ENCODE results near the gene DPP6. TPM values are rescaled to one million over a fixed set of nuclear protein-coding genes. Genes with fewer than 3 reads are reported as not detected.

The DPP6 gene
- total and polyA plus RNA-seq, 2 of the 8 experiments (the other 6 are each of a cell fraction or from before 2014, with no cell fraction given), result 4.7 to 6.8 TPM

GRCh38 chr7:154902600-154903082, 850.4 kb downstream of the DPP6 start:
- Histone ChIP-seq H4K5ac (ENCODE audit: insufficient read length, low read depth, low read length) (no peak overlapping the region), H3K14ac (ENCODE audit: insufficient read length) (no peak overlapping the region), H3K27ac (ENCODE audit: low read depth, low read length) (no peak overlapping the region), H3K27me3 (replicated peaks in 1 of 4; ENCODE audit: control insufficient read depth in 3 of 4, extremely low read depth in 1 of 4, insufficient read depth in 3 of 4, low read length in 3 of 4) (no peaks in the 10 kb centered on the region), H2BK15ac (ENCODE audit: low read length) (no peak overlapping the region), H2BK120ac (replicated peaks; ENCODE audit: low read depth, low read length) (no peak overlapping the region), H3K4me3 (ENCODE audit: extremely low read depth in 1 of 4, insufficient read depth in 2 of 4, low read depth in 3 of 4, low read length in 4 of 4) (no peak overlapping the region), H3K23me2 (ENCODE audit: low read depth, low read length) (no peaks in the 10 kb centered on the region), H3K79me2 (ENCODE audit: control insufficient read depth in 1 of 2, insufficient read depth in 2 of 2, low read length in 2 of 2) (no peaks in the 10 kb centered on the region), H2AFZ (ENCODE audit: low read length) (no peak overlapping the region), H3K9ac (replicated peaks in 1 of 4; ENCODE audit: extremely low read depth in 1 of 4, low read depth in 3 of 4, low read length in 3 of 4) (no peak overlapping the region), H3K4ac (replicated peaks; ENCODE audit: insufficient read length, low read depth, low read length) (no peak overlapping the region), H4K20me1 (replicated peaks in 1 of 2; ENCODE audit: control insufficient read depth in 1 of 2, insufficient read depth in 2 of 2, low read length in 2 of 2) (no peaks in the 10 kb centered on the region), H2BK5ac (ENCODE audit: low read depth, low read length) (no peak overlapping the region), H3K79me1 (ENCODE audit: low read depth, low read length) (no peaks in the 10 kb centered on the region), H3K9me3 (ENCODE audit: insufficient read depth in 2 of 2, low read depth in 1 of 2, low read length in 1 of 2) (peaks cover 3 to 21% of the 10 kb centered on the region in 2 experiments; a peak in 3 of 4 replicates), H4K8ac (ENCODE audit: extremely low read depth, insufficient read depth, low read length) (no peak overlapping the region), H3K4me1 (replicated peaks in 1 of 4; ENCODE audit: control insufficient read depth in 3 of 4, insufficient read depth in 4 of 4, low read length in 3 of 4) (no peaks in the 10 kb centered on the region), H2BK12ac (ENCODE audit: low read depth, low read length) (no peak overlapping the region), H3K56ac (replicated peaks; ENCODE audit: insufficient read length, low read depth, low read length) (no peak overlapping the region), H3K18ac (ENCODE audit: extremely low read depth, low read length) (no peak overlapping the region), H3K4me2 (ENCODE audit: insufficient read depth in 1 of 2, low read depth in 2 of 2, low read length in 2 of 2) (no peak overlapping the region), H2AK5ac (ENCODE audit: low read depth, low read length) (no peak overlapping the region), H2BK20ac (ENCODE audit: low read length) (no peak overlapping the region), H3K23ac (ENCODE audit: insufficient read length) (no peak overlapping the region), H4K91ac (replicated peaks; ENCODE audit: insufficient read length, low read length) (no peak overlapping the region), H3K36me3 (ENCODE audit: control insufficient read depth in 2 of 4, insufficient read depth in 4 of 4, low read length in 3 of 4) (peaks cover 0 to 5% (median 0%) of the 10 kb centered on the region in 4 experiments; a peak in 1 of 8 replicates)
- DNase-seq (ENCODE audit: low read depth in 1 of 2, low spot score in 2 of 2), result no peak
- CTCF ChIA-PET (ENCODE audit: partially characterized antibody), result interaction anchor here (1.2 to 9.1 kb wide), 4 partner anchors 8 to 50 kb away, joined by 5 to 69 read pairs (median 6); no protein-coding TSS in a partner anchor
- no peak for TF ChIP-seq ATF2 (IDR thresholded peaks at IDR 0.05; ENCODE audit: low read length)
- no peak for TF ChIP-seq ATF3 (IDR thresholded peaks at IDR 0.05; ENCODE audit: insufficient read depth, low read depth, low read length)
- TF ChIP-seq TAF7 (optimal IDR thresholded peaks at IDR 0.05; ENCODE audit: borderline replicate concordance, low read depth, low read length), result no peak
- WGBS, 2 experiments (ENCODE audit: extremely low coverage in 1 of 2, insufficient coverage in 1 of 2, insufficient read length in 1 of 2, insufficient replicate concordance in 2 of 2, low coverage in 1 of 2, low lambda C conversion rate in 2 of 2, missing lambda C conversion rate in 1 of 2), result 92% methylated on average over 6 of the region's 6 CpGs; no CpG with 5 or more reads in 1 of the 2 experiments
- POLR2A ChIA-PET (ENCODE audit: partially characterized antibody), result no interaction called here
- FAIRE-seq, result no peak
